GM18519 (cell line): Measurements from ENCODE around the gene SH2D6.
"Not testable (repeated sequence)": the region's sequence is repeated elsewhere in the genome, so short reads cannot be mapped to it uniquely, and the experiment has no call there.

ENCODE experiments used
- ATAC-seq: cut with Tn5 transposase; IDR thresholded peaks from one replicate; pipeline ENCODE4 v1.9.1; 2021; ENCODE audit warnings: mild to moderate bottlenecking, moderate library complexity; ENCODE audit not compliant: unreplicated experiment, low FRiP score

Gene SH2D6

GRCh38 chr2:85397925-85398331 is 20.6 kb upstream of the SH2D6 start:
- no peak for ATAC-seq

GRCh38 chr2:85398426-85399182 is 19.9 kb upstream of the SH2D6 start:
- no peak for ATAC-seq

GRCh38 chr2:85399183-85399455 is 19.4 kb upstream of the SH2D6 start:
- ATAC-seq = no peak

GRCh38 chr2:85400023-85400422 is 18.5 kb upstream of the SH2D6 start:
- ATAC-seq = no peak

GRCh38 chr2:85400541-85401463 is 17.7 kb upstream of the SH2D6 start:
- no peak for ATAC-seq

- ATAC-seq = no peak
Measured at GRCh38 chr2:85401464-85401805, 17.1 kb upstream of the SH2D6 start.

GRCh38 chr2:85401844-85402243 is 16.7 kb upstream of the SH2D6 start:
- ATAC-seq = no peak

GRCh38 chr2:85405201-85406059 is 13.1 kb upstream of the SH2D6 start:
- ATAC-seq = no peak

- ATAC-seq = no peak
Measured at GRCh38 chr2:85409845-85410583, 8.5 kb upstream of the SH2D6 start, which contains the start of gene CAPG. TSS of gene CAPG (minus strand) at chr2:85410366. CDS start at chr2:85402145, 8,221 bp downstream.

GRCh38 chr2:85410584-85411404 is 7.7 kb upstream of the SH2D6 start:
- ATAC-seq = no peak

GRCh38 chr2:85411405-85411748 is 7.1 kb upstream of the SH2D6 start:
- no peak for ATAC-seq

- no peak for ATAC-seq
Measured at GRCh38 chr2:85413592-85414420, 4.7 kb upstream of the SH2D6 start.

- not testable (repeated sequence) for ATAC-seq
Measured at GRCh38 chr2:85414421-85414759, 4.1 kb upstream of the SH2D6 start.

GRCh38 chr2:85414761-85415553 is 3.6 kb upstream of the SH2D6 start:
- no peak for ATAC-seq

- ATAC-seq = no peak
Measured at GRCh38 chr2:85415980-85416650, 2.4 kb upstream of the SH2D6 start.

- ATAC-seq = no peak
Measured at GRCh38 chr2:85419009-85419675, 628 bp downstream of the SH2D6 start.
